Stomach (tissue), 4 donors: ENCODE results near the gene LRRC4C.

ENCODE experiments used
- CTCF ChIP-seq, 7 experiments: fragments of 450-650 bp in 4 of 7; fragments of 200-600 bp in 3 of 7; sonication (generic) in 3 of 7; IDR thresholded peaks; one replicate each; pipeline ENCODE4 v1.5.1; 2016 to 2019; ENCODE audit warnings: antibody characterized with exemption in 7 of 7, control low read depth in 2 of 7, mild to moderate bottlenecking in 1 of 7
- POLR2A ChIP-seq, 4 donors: fragments of 450-650 bp; IDR thresholded peaks; one replicate each; pipeline ENCODE4 v1.6.1; 2016; ENCODE audit warnings: antibody characterized with exemption in 4 of 4, control low read depth in 2 of 4, mild to moderate bottlenecking in 1 of 4, moderate library complexity in 1 of 4
- POLR2AphosphoS5 ChIP-seq, 3 donors: sonication (generic); formaldehyde crosslinking; IDR thresholded peaks; one replicate each; pipeline ENCODE4 v1.6.1; 2016; ENCODE audit warnings: antibody characterized with exemption in 3 of 3

- TF ChIP-seq CTCF (IDR thresholded peaks at IDR 0.05) = no peak
- TF ChIP-seq POLR2A (IDR thresholded peaks at IDR 0.05) = no peak
- no peak for TF ChIP-seq POLR2AphosphoS5 (IDR thresholded peaks at IDR 0.05)
Observed at GRCh38 chr11:41419901-41420300, 39.6 kb downstream of the LRRC4C start.
